ENCODE measurements around the gene CCDC47. TPM values are rescaled to one million over a fixed set of nuclear protein-coding genes. Genes with fewer than 3 reads are reported as not detected.

CCDC47 gene
- total and polyA plus RNA-seq, 12 donors: 32.0 to 153 (median 88.6) TPM

DNA sequence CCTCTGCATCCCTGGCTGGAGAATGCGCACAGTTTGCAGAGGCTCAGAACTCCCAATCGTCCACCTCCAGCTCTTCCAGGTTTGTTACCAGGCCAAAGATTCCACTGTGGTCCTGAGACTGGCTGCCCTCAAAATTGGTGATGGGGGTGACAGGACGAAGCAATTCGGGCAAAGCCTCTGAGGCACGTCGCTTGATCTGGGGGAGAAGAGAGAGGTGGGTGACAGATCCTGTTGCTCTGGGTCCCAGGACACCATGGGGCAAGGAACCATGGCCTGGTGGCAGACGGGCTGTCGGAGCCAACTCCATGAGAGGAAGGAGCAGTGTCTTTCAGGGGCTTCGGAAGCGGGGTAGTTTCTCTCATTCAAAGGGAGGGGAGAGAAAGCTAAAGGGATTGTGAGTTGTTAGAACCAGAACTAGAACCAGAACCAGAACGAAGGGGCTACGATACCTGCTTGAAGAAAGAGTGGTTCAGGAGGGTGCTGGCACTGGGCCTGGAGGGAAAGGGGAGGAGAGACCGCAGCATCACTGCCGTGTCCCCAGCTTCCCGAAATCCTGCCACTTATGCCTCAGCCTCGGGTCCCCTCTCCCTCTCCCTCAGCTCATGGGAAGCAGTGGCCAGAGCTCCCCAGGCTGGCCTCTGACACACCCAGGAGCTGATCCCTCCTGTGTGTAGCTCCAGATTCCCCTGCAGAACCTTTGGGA is 69.7 kb downstream of the CCDC47 start:
- Histone ChIP-seq H3K27me3 (no peaks in the 10 kb centered on the region), H3K36me3 (peaks cover 0 to 63% (median 22%) of the 10 kb centered on the region in 9 donors), H3K27ac (peak overlapping the region in 1 of 10 donors; percentile 95), H3K4me3 (no peak overlapping the region), H3K9me3 (no peaks in the 10 kb centered on the region), H3K4me1 (peaks cover 8 to 49% (median 17%) of the 10 kb centered on the region in 9 donors)
- ATAC-seq (no peak), DNase-seq (no peak)
- TF ChIP-seq, protein P1, sequence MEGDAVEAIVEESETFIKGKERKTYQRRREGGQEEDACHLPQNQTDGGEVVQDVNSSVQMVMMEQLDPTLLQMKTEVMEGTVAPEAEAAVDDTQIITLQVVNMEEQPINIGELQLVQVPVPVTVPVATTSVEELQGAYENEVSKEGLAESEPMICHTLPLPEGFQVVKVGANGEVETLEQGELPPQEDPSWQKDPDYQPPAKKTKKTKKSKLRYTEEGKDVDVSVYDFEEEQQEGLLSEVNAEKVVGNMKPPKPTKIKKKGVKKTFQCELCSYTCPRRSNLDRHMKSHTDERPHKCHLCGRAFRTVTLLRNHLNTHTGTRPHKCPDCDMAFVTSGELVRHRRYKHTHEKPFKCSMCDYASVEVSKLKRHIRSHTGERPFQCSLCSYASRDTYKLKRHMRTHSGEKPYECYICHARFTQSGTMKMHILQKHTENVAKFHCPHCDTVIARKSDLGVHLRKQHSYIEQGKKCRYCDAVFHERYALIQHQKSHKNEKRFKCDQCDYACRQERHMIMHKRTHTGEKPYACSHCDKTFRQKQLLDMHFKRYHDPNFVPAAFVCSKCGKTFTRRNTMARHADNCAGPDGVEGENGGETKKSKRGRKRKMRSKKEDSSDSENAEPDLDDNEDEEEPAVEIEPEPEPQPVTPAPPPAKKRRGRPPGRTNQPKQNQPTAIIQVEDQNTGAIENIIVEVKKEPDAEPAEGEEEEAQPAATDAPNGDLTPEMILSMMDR (IDR thresholded peaks at IDR 0.05): no peak
- WGBS, 2 donors: 86 to 93% methylated on average over 16 of the region's 16 CpGs
- intact Hi-C loops (cut with DNase I): loop anchor here in 1 of 10 donors (5.0 kb wide), 1 partner anchor 39 kb away; the partner anchor contains the start of gene STRADA

DNA sequence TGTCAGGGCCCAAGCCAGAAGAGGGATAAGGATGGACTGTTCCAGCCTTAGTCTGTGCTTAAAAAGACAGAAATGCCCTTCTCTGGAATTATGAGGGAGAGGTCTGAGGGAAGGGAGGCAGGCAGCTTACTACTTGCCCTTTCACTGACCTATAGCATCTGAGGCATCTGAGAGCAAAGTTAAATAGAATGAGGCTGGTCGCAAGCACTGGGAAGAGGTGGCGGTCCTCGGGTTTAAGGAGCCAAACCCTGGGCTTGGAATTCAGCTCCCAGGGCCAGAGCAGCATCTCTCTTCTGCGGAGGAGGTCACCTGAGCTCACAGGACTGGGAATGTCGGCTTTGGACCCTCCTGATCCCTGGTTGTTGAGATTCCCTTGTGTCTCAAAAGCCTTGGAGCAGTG is 70.4 kb downstream of the CCDC47 start:
- no peak for DNase-seq
- Histone ChIP-seq H3K36me3 (peaks cover 0 to 60% (median 20%) of the 10 kb centered on the region in 9 donors), H3K27ac (peak overlapping the region in 1 of 10 donors; percentile 95), H3K27me3 (no peaks in the 10 kb centered on the region), H3K9me3 (no peaks in the 10 kb centered on the region), H3K4me1 (peaks cover 8 to 56% (median 22%) of the 10 kb centered on the region in 9 donors), H3K4me3 (peak overlapping the region in 1 of 10 donors; percentile 77)
- ATAC-seq: no peak
- 88 to 92% methylated on average over 5 of the region's 5 CpGs for WGBS, 2 donors
- intact Hi-C loops (cut with DNase I): loop anchor here in 1 of 10 donors (5.0 kb wide), 1 partner anchor 39 kb away; the partner anchor contains the start of gene STRADA
- TF ChIP-seq, protein P1 (IDR thresholded peaks at IDR 0.05): no peak

DNA sequence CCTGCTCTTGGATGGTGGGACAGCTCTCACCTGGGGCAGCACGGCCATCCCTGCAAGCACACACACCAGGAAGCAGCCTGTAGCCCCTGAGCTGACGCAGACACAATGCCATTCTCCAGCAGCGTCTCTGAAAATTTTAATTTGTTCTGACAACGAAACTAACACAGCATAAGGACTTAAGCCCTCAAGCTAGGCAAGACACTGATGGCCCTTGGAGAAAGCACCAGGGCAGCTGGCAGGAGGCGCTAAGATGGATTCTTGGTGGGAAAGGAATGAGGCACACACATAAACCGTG is 70.7 kb downstream of the CCDC47 start:
- Histone ChIP-seq H3K27me3 (no peaks in the 10 kb centered on the region), H3K9me3 (no peaks in the 10 kb centered on the region), H3K4me1 (peaks cover 8 to 60% (median 25%) of the 10 kb centered on the region in 9 donors), H3K27ac (peak overlapping the region in 2 of 10 donors; percentile 82 to 95), H3K4me3 (peak overlapping the region in 1 of 10 donors; percentile 77), H3K36me3 (peaks cover 0 to 59% (median 19%) of the 10 kb centered on the region in 9 donors)
- no peak for DNase-seq
- TF ChIP-seq, protein P1 (IDR thresholded peaks at IDR 0.05): no peak
- intact Hi-C loops (cut with DNase I): loop anchor here in 1 of 10 donors (5.0 kb wide), 1 partner anchor 40 kb away; the partner anchor contains the start of gene STRADA
- WGBS, 2 donors: 88 to 92% methylated on average over 6 of the region's 6 CpGs
- ATAC-seq: no peak

DNA sequence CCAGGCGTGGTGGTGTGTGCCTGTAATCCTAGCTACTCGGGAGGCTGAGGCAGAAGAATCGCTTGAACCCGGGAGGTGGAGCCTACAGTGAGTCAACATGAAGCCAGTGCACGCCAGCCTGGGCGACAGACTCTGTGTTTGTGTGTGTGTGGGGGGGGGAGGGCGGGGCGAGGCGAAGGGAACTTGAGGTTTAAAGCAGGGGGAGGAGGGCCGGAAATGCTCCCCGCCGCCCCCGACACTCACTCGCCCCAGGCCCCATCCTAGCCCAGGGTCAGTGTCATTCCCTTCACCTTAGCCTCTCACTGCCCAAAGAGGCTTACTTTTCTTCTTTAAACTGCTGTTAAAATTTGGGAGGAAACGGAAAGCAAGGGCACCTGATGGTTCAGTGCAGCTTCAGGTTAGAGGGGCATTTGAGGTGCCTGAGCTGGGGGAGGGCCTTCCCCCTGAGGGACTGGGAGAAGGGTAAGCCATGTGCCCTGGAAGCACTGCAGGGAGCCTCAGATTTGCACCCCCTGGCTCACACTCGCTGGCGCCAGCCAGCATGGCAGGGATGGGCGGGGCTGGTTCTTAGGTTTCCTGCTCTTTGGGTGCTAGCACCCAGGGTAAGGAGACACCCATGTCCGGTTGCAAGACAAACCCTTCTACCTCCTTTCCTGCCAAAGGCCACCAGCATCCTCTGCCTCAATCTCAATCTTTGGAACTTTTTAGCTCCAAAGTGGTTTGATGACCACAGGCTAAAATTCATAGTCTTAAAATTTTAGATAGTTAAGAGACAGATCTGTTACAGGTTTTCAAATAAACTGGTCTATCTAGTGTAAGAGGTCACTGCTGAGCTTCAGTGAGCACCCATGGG is 71.3 kb downstream of the CCDC47 start:
- H3K4me3 ChIP-seq: peak overlapping the region in 2 of 10 donors; percentile 58 to 77
- TF ChIP-seq, protein P1 (IDR thresholded peaks at IDR 0.05): no peak
- no peaks in the 10 kb centered on the region for H3K27me3 ChIP-seq
- peak overlapping the region in 5 of 10 donors; percentile 22 to 95 (median 82) for H3K27ac ChIP-seq
- H3K4me1 ChIP-seq: peaks cover 8 to 65% (median 31%) of the 10 kb centered on the region in 9 donors
- intact Hi-C loops (cut with DNase I): loop anchor here in 2 of 10 donors (2.0 to 5.0 kb wide), 2 partner anchors 37 to 40 kb away; partner anchors contain the start of gene STRADA (in 1 of the 2)
- WGBS, 2 donors: 85 to 89% methylated on average over 19 of the region's 19 CpGs
- H3K36me3 ChIP-seq: peaks cover 0 to 61% (median 16%) of the 10 kb centered on the region in 9 donors
- peak in 1 of 2 donors; percentile 31 for DNase-seq
- ATAC-seq: no peak
- no peaks in the 10 kb centered on the region for H3K9me3 ChIP-seq
